Measurements from ENCODE around the gene FBXO41. TPM values are rescaled to one million over a fixed set of nuclear protein-coding genes. Genes with fewer than 3 reads are reported as not detected.

Gene FBXO41
- total RNA-seq, 1 donor: 1.3 TPM

DNA sequence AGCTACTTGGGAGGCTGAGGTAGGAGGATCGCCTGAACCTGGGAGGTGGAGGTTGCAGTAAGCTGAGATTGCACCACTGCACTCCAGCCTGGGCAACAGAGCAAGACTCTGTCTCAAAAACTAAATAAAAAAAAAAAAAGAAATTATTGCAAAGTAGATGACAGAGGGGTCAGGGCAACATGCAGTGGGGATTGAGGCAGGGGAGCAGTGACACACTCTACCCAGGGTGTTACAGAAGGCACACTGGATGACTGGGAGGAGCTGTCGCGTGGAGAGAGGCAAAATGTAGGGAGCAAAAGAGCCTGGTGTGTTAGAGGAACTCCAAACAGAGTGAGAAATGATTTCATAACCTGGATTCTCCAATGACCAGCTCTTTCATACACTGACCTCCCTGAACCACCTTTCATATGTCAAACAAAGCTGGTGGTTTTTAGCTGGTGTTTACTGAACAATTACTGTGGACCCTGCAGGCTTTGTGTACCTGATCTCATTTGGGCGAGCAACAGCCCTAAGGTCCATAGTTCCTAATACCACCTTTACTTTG, 22.1 kb downstream of the FBXO41 start:
- no peak for DNase-seq (ENCODE audit: low read depth)
- TF ChIP-seq, protein P1, sequence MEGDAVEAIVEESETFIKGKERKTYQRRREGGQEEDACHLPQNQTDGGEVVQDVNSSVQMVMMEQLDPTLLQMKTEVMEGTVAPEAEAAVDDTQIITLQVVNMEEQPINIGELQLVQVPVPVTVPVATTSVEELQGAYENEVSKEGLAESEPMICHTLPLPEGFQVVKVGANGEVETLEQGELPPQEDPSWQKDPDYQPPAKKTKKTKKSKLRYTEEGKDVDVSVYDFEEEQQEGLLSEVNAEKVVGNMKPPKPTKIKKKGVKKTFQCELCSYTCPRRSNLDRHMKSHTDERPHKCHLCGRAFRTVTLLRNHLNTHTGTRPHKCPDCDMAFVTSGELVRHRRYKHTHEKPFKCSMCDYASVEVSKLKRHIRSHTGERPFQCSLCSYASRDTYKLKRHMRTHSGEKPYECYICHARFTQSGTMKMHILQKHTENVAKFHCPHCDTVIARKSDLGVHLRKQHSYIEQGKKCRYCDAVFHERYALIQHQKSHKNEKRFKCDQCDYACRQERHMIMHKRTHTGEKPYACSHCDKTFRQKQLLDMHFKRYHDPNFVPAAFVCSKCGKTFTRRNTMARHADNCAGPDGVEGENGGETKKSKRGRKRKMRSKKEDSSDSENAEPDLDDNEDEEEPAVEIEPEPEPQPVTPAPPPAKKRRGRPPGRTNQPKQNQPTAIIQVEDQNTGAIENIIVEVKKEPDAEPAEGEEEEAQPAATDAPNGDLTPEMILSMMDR (IDR thresholded peaks at IDR 0.05; ENCODE audit: insufficient read depth, low read depth, low read length): no peak
- no peak overlapping the region for H3K4me3 ChIP-seq (ENCODE audit: low read depth, low read length)

- no peak overlapping the region for H3K4me3 ChIP-seq (ENCODE audit: low read depth, low read length)
- peak; percentile 49 for DNase-seq (ENCODE audit: low read depth)
- TF ChIP-seq, protein P1 (IDR thresholded peaks at IDR 0.05; ENCODE audit: insufficient read depth, low read depth, low read length): peak; percentile 50
These were observed 23.8 kb downstream of the FBXO41 start for GRCh38 chr2:73260338-73260984.

DNA sequence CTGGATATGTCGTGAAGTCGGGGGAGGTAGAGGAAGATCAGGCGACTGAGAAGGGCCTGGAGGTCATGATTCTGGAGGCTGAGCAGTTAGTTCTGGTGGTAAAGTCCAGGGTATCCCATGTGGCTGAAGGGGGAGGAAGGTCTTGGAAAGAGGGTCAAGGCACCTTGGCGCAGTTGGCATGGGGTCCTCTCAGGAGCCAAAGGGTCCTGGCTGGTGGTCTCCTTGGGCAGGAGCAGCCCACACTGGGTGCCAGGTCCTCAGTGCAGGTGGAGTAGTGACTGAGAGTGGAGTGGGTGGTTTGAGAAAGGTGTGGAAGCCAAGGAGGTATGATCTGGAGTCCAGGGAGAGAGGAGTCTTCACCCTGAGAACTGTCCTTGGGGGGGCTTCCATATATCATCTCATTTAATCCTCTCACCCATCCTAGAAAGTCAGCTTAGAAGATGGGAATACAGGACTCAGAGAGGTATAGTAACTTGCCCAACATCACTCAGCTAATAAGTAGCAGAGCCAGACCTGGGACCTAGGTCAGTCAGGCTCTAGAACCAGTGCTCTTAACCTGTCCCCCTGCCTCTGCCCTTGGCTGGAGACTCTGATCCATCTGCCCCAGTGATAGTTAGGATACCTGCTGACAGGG, 24.5 kb downstream of the FBXO41 start:
- no peak for DNase-seq (ENCODE audit: low read depth)
- no peak overlapping the region for H3K4me3 ChIP-seq (ENCODE audit: low read depth, low read length)
- TF ChIP-seq, protein P1 (IDR thresholded peaks at IDR 0.05; ENCODE audit: insufficient read depth, low read depth, low read length): no peak

- no peak for DNase-seq (ENCODE audit: low read depth)
- no peak overlapping the region for H3K4me3 ChIP-seq (ENCODE audit: low read depth, low read length)
- TF ChIP-seq, protein P1 (IDR thresholded peaks at IDR 0.05; ENCODE audit: insufficient read depth, low read depth, low read length): no peak
These were observed 25.0 kb downstream of the FBXO41 start for GRCh38 chr2:73259276-73259675.

DNA sequence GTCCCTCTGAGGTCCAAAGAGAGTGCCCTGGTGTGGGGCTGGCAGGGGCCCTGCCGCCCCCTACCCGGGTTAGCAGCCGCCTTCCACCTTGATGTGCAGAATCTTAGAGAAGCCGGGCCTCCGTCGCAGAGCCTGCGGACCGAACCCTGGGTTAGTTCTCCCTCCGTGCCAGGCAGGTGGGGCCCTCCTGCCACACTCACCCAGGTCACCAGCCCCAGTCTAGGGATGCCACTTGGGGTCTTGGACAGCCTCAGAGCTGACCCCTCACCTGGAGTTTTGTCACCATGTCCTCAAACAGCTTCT, 25.4 kb downstream of the FBXO41 start:
- DNase-seq (ENCODE audit: low read depth): no peak
- no peak overlapping the region for H3K4me3 ChIP-seq (ENCODE audit: low read depth, low read length)
- TF ChIP-seq, protein P1 (IDR thresholded peaks at IDR 0.05; ENCODE audit: insufficient read depth, low read depth, low read length): no peak

GRCh38 chr2:73258186-73258912, 25.9 kb downstream of the FBXO41 start:
- TF ChIP-seq, protein P1 (IDR thresholded peaks at IDR 0.05; ENCODE audit: insufficient read depth, low read depth, low read length): no peak
- DNase-seq (ENCODE audit: low read depth): no peak
- H3K4me3 ChIP-seq (ENCODE audit: low read depth, low read length): no peak overlapping the region
